ENCODE data around the gene LSAMP.

- no peak for TF ChIP-seq CTCF (IDR thresholded peaks at IDR 0.05)
- TF ChIP-seq POLR2A (IDR thresholded peaks at IDR 0.05): no peak
Measured at GRCh38 chr3:116432795-116433194, 12.5 kb downstream of the LSAMP start.
